ENCODE measurements around the gene ITGA2.

DNA sequence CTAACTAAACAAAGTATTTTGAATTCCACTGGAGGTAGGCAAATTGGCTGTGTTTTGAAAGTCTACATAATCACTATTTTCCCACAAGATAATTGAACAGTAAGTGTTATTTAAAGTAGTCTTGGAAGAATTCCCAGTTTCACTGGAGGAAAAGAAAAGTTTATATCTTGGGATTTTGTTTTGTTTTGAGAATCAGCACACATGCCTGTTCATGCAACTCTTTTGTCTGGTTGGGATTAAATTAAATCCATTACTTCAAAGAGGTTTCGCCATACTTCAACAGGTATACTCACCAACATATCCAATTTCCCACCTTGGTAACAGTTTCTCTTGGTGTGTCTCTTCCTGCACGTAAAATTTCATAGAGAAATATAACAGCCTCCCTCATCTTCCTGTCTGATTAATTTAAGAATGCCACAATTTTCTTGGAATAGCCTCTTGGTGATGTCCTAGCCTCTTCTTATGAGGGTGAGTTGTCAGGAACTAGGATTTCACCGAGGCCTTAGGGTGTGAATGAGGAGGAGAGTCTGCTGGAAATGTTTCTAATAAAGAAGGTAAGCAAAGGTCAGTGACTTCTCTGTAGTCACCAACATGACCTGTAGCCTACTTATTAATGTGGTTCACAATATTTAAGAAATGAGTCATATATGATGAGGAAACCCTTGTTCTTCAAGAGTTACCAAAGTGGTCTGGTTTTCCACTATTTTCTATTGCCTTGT is 48.1 kb downstream of the ITGA2 start:
- TF ChIP-seq, protein P1, sequence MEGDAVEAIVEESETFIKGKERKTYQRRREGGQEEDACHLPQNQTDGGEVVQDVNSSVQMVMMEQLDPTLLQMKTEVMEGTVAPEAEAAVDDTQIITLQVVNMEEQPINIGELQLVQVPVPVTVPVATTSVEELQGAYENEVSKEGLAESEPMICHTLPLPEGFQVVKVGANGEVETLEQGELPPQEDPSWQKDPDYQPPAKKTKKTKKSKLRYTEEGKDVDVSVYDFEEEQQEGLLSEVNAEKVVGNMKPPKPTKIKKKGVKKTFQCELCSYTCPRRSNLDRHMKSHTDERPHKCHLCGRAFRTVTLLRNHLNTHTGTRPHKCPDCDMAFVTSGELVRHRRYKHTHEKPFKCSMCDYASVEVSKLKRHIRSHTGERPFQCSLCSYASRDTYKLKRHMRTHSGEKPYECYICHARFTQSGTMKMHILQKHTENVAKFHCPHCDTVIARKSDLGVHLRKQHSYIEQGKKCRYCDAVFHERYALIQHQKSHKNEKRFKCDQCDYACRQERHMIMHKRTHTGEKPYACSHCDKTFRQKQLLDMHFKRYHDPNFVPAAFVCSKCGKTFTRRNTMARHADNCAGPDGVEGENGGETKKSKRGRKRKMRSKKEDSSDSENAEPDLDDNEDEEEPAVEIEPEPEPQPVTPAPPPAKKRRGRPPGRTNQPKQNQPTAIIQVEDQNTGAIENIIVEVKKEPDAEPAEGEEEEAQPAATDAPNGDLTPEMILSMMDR (IDR thresholded peaks at IDR 0.05; ENCODE audit: low read depth, low read length), result no peak
- TF ChIP-seq, protein P2, sequence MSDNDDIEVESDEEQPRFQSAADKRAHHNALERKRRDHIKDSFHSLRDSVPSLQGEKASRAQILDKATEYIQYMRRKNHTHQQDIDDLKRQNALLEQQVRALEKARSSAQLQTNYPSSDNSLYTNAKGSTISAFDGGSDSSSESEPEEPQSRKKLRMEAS (IDR thresholded peaks at IDR 0.05; ENCODE audit: low read depth, low read length), result no peak
- no peak for TF ChIP-seq POLR2A (IDR thresholded peaks at IDR 0.05; ENCODE audit: extremely low read depth, insufficient read length)

Measured in NB4 (cell line).